GM12878 (cell line): ENCODE measurements around the gene LMAN2. TPM values are rescaled to one million over a fixed set of nuclear protein-coding genes. Genes with fewer than 3 reads are reported as not detected.

Experiments
- ATAC-seq: fragments of 200-7000 bp; cut with Tn5 transposase; 3 replicates; pipeline ENCODE4 v1.9.1; 2020; ENCODE audit warnings: mild to moderate bottlenecking, moderate library complexity
- BruUV-seq: library from RNA; stranded (reverse); fragments of 400-500 nt; replicated peaks from 2 replicates; lab custom pipeline; 2021; lab: Mats Ljungman, UMichigan
- CTCF ChIA-PET: fragments of 300-600 bp; sonication (Branson Sonifier 250); formaldehyde crosslinking; extraction: SDS; loops from one replicate; lab custom pipeline; 2021; ENCODE audit warnings: inconsistent platforms; lab: Yijun Ruan, JAX
- POLR2A ChIA-PET: fragments of 350-600 bp; formaldehyde crosslinking; extraction: SDS; loops from one replicate; lab custom pipeline; 2021; ENCODE audit warnings: inconsistent platforms; lab: Charles Lee
- RAD21 ChIA-PET: fragments of 300-600 bp; sonication (Branson Sonifier 250); formaldehyde crosslinking; loops from one replicate; lab custom pipeline; 2023; ENCODE audit warnings: antibody characterized with exemption; ENCODE audit not compliant: unreplicated experiment; lab: Charles Lee
- SMC1A ChIA-PET: fragments of 300-600 bp; sonication (Branson Sonifier 250); formaldehyde crosslinking; loops from one replicate; lab custom pipeline; 2023; ENCODE audit not compliant: unreplicated experiment, uncharacterized antibody; lab: Charles Lee
- DNase-seq: peaks from one replicate; pipeline ENCODE4 v3.0.0-alpha.2; 2011; ENCODE audit warnings: low read depth, low spot score
- FAIRE-seq: peaks from 3 replicates; lab custom pipeline; 2011; peaks lifted over from hg19 to GRCh38; lab: Jason Lieb, UNC
- H2AFZ ChIP-seq: 2 replicates; pipeline ENCODE4 v1.6.0; 2011; ENCODE audit warnings: low read depth, low read length, control low read depth; ENCODE audit not compliant: control insufficient read depth
- H3K27ac ChIP-seq: 2 replicates; pipeline ENCODE4 v1.5.1; 2011; ENCODE audit warnings: control low read depth; ENCODE audit not compliant: control insufficient read depth, insufficient read depth
- H3K27me3 ChIP-seq, 2 experiments: replicated peaks in 1 of 2; 2 replicates each; pipeline versions ENCODE4 v1.6.0 to v1.6.1; 2011; ENCODE audit warnings: low read length in 1 of 2; ENCODE audit not compliant: control insufficient read depth in 2 of 2, insufficient read depth in 2 of 2
- H3K36me3 ChIP-seq, 2 experiments: 2 replicates each; pipeline ENCODE4 v1.5.1; 2011; ENCODE audit warnings: low read length in 1 of 2; ENCODE audit not compliant: control insufficient read depth in 2 of 2, insufficient read depth in 2 of 2
- H3K4me1 ChIP-seq: 2 replicates; pipeline ENCODE4 v1.6.1; 2011; ENCODE audit warnings: mild to moderate bottlenecking, low read length, moderate library complexity, mixed read lengths; ENCODE audit not compliant: control insufficient read depth, insufficient read depth
- H3K4me2 ChIP-seq: 2 replicates; pipeline ENCODE4 v1.6.0; 2011; ENCODE audit warnings: control low read depth; ENCODE audit not compliant: control insufficient read depth, insufficient read depth
- H3K4me3 ChIP-seq: fragments of 200-600 bp; sonication (generic); 2 replicates; pipeline ENCODE4 v1.5.1; 2016
- H3K79me2 ChIP-seq: 2 replicates; pipeline ENCODE4 v1.6.0; 2011; ENCODE audit warnings: low read length; ENCODE audit not compliant: control insufficient read depth, insufficient read depth
- H3K9ac ChIP-seq: 2 replicates; pipeline ENCODE4 v1.8.0; 2011; ENCODE audit warnings: low read length, control low read depth, mixed read lengths; ENCODE audit not compliant: control insufficient read depth, insufficient read depth
- H3K9me3 ChIP-seq: replicated peaks from 3 replicates; pipeline ENCODE4 v1.5.1; 2011; ENCODE audit warnings: mild to moderate bottlenecking, low read length; ENCODE audit not compliant: control insufficient read depth, insufficient read depth
- H4K20me1 ChIP-seq: 2 replicates; pipeline ENCODE4 v1.6.0; 2011; ENCODE audit not compliant: control insufficient read depth, insufficient read depth
- BMI1 ChIP-seq: fragments of 450-650 bp; IDR thresholded peaks from 2 replicates; pipeline ENCODE4 v1.6.1; 2016; ENCODE audit warnings: mild to moderate bottlenecking, moderate library complexity, borderline replicate concordance
- ESRRA ChIP-seq: IDR thresholded peaks from 2 replicates; pipeline ENCODE4 v1.6.1; 2012; ENCODE audit warnings: mild to moderate bottlenecking, low read length, improper control_type of control experiment
- ETV6 ChIP-seq, 2 experiments: fragments of 450-650 bp in 1 of 2; IDR thresholded peaks in 1 of 2; conservative IDR thresholded peaks in 1 of 2; 2 replicates each; pipeline ENCODE4 v1.6.1; 2014; ENCODE audit warnings: antibody characterized with exemption in 1 of 2, borderline replicate concordance in 1 of 2, low read depth in 1 of 2, mild to moderate bottlenecking in 1 of 2, moderate library complexity in 1 of 2
- IKZF1 ChIP-seq: fragments of 450-650 bp; conservative IDR thresholded peaks from 2 replicates; pipeline ENCODE4 v1.6.1; 2017; ENCODE audit warnings: antibody characterized with exemption, mild to moderate bottlenecking
- MYB ChIP-seq: fragments of 150-350 bp; IDR thresholded peaks from 2 replicates; pipeline ENCODE4 v1.6.1; 2014; ENCODE audit warnings: mild to moderate bottlenecking, low read depth, low read length, borderline replicate concordance
- RELB ChIP-seq: fragments of 450-650 bp; IDR thresholded peaks from 2 replicates; pipeline ENCODE4 v1.6.1; 2017; ENCODE audit warnings: low read depth, mild to moderate bottlenecking, moderate library complexity
- ZNF217 ChIP-seq: fragments of 450-650 bp; IDR thresholded peaks from 2 replicates; pipeline ENCODE4 v1.6.1; 2017; ENCODE audit warnings: antibody characterized with exemption, mild to moderate bottlenecking
- ZNF622 ChIP-seq: fragments of 450-650 bp; IDR thresholded peaks from 2 replicates; pipeline ENCODE4 v1.6.1; 2017; ENCODE audit warnings: mild to moderate bottlenecking, inconsistent platforms
- WGBS: methylation state at CpG from one replicate; pipeline ENCODE4 v1.1.6; 2016; ENCODE audit warnings: low lambda C conversion rate; ENCODE audit not compliant: insufficient replicate concordance, insufficient coverage; ENCODE audit errors: missing lambda C conversion rate; 5-methylcytosine and 5-hydroxymethylcytosine counted together
- in situ Hi-C: fragments of 300-500 bp; cut with MboI; formaldehyde crosslinking; loops from 9 replicates; pipeline ENCODE4 v1.14.3; 2018; ENCODE audit warnings: mixed read lengths
- intact Hi-C: fragments of 100-400 bp; cut with micrococcal nuclease; formaldehyde crosslinking; loops from one replicate; pipeline ENCODE4 v1.14.2; 2022; ENCODE audit not compliant: unreplicated experiment
- polyA plus RNA-seq, 11 experiments: library from polyadenylated mRNA; depleted of rRNA in 4 of 11; unstranded in 6 of 11; stranded (reverse) in 5 of 11; fragments of >200 nt; fragmentation: Nextera tagmentation in 4 of 11; fragmentation: Illumina TruSeq in 1 of 11; extraction: Ambion mirVana in 4 of 11; extraction: Trizol in 1 of 11; gene quantifications; 1 replicate in 1 of 11; 2 replicates in 10 of 11; pipeline versions ENCODE4 v1.2.1 to v1.2.3, GENCODE V29; 2011 to 2016; ENCODE audit warnings: inconsistent platforms in 2 of 11, missing spikeins in 2 of 11, low read depth in 1 of 11
- total RNA-seq, 4 experiments: library from RNA; depleted of rRNA in 3 of 4; stranded (reverse); fragments of >200 nt in 3 of 4; fragmentation: Illumina TruSeq in 1 of 4; extraction: Trizol in 1 of 4; gene quantifications; 2 replicates each; pipeline versions ENCODE4 v1.2.1 to v1.2.3, GENCODE V29; 2013 to 2021

The LMAN2 gene
- total and polyA plus RNA-seq, 10 of the 15 experiments (the other 5 are each of a cell fraction or from before 2014, with no cell fraction given): 2.4 to 264 (median 147) TPM

DNA sequence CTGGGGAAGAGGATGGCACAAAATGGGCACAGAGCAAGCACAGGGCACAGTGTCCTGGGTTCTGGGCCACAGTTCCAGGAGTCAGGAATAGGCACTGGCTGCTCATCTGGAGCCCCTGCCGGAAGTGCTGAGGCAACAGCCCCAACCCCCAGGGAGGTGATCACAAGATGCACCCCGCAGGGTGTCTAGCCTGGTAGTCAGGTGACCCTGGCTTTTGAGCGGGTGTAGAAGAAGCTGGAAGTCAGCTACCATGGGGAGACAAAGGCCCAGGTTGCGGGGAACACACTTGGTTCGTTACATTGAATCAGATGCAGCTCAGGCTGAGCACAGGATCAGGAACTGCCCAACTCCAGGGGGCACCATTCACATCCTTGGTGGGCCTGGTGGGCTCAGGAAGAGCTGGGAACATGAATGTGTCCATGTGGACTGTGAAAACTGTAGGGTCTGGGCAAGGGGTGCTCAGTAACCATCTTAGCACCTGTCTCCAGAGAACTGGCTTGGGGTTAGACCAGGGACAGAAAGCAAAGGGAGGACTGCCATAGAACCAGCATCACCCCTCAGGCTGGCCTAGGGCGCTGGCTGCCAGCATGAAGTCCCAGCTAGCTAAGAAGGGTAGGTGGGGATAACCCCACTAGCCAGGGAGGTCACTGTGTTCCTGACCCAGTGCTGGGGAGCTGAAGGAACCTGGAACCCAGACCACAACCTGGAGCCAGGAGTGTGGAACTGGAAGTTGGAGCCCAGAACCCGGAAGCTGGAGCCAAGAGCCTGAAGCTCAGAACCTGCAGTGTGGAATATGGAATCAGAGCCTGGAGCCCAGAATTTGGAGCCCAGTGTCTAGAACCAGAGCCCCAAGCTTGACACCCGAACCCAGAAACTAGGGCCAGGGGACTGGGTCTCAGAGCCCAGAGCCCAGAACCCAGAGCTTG lies 26.6 kb upstream of the LMAN2 start:
- ChIA-PET RAD21 (interaction anchor here (0.6 to 2.5 kb wide), 7 partner anchors 8 to 79 kb away, joined by 3 to 25 read pairs (median 4); partner anchors contain the start of gene LMAN2), POLR2A (interaction anchor here (0.7 to 2.1 kb wide), 7 partner anchors 8 to 369 kb away, joined by 3 to 14 read pairs (median 5); no protein-coding TSS in a partner anchor), CTCF (interaction anchor here (0.6 to 5.8 kb wide), 12 partner anchors 8 to 807 kb away, joined by 3 to 45 read pairs (median 4); partner anchors contain the start of gene LMAN2), SMC1A (interaction anchor here (1.1 to 2.5 kb wide), 5 partner anchors 8 to 60 kb away, joined by 4 to 19 read pairs (median 6); no protein-coding TSS in a partner anchor)
- H3K27ac ChIP-seq: no peak overlapping the region
- intact Hi-C loops: no loop called here
- FAIRE-seq (no peak), DNase-seq (no peak), ATAC-seq (no peak)
- BruUV-seq: no TSS peak
- H4K20me1 ChIP-seq: no peaks in the 10 kb centered on the region
- peaks cover 6% of the 10 kb centered on the region for H3K4me1 ChIP-seq
- no peaks in the 10 kb centered on the region for H3K9me3 ChIP-seq
- H3K4me3 ChIP-seq: no peak overlapping the region
- peaks cover 0 to 2% of the 10 kb centered on the region in 2 experiments; a peak in 1 of 4 replicates for H3K36me3 ChIP-seq
- H3K79me2 ChIP-seq: no peaks in the 10 kb centered on the region
- no peak overlapping the region for H3K9ac ChIP-seq
- in situ Hi-C loops: loop anchor here (25.0 kb wide), 1 partner anchor 1341 kb away; no protein-coding TSS in a partner anchor
- TF ChIP-seq ZNF217 (no peak), ESRRA (no peak), BMI1 (no peak), MYB (no peak), ETV6 (conservative IDR thresholded peaks at IDR 0.05 in 1 of 2, IDR thresholded peaks at IDR 0.05 in 1 of 2; ENCODE audit: borderline replicate concordance in 1 of 2, low read depth in 1 of 2) (no peak), IKZF1 (no peak), RELB (no peak), ZNF622 (no peak)
- H2AFZ ChIP-seq: no peak overlapping the region
- no peak overlapping the region for H3K4me2 ChIP-seq
- H3K27me3 ChIP-seq: no peaks in the 10 kb centered on the region
- WGBS: 75% methylated on average over 8 of the region's 8 CpGs
